K562 (cell line): Measurements from ENCODE around the gene PHF20. TPM values are rescaled to one million over a fixed set of nuclear protein-coding genes. Genes with fewer than 3 reads are reported as not detected.

Experiments
- ARNT ChIP-seq, 2 experiments: fragments of 450-650 bp; IDR thresholded peaks; 2 replicates each; pipeline ENCODE4 v1.6.1; 2016; ENCODE audit warnings: mild to moderate bottlenecking in 1 of 2
- ATF1 ChIP-seq, 2 experiments: fragments of 450-650 bp in 1 of 2; IDR thresholded peaks; 2 replicates each; pipeline ENCODE4 v1.6.1; 2016; ENCODE audit warnings: missing compliant biosample characterization in 1 of 2, missing genetic modification characterization in 1 of 2
- C11orf30 ChIP-seq: fragments of 450-650 bp; IDR thresholded peaks from 2 replicates; pipeline ENCODE4 v1.6.1; 2016; ENCODE audit warnings: low read depth, mild to moderate bottlenecking
- EWSR1 ChIP-seq: fragments of 450-650 bp; IDR thresholded peaks from 2 replicates; pipeline ENCODE4 v1.6.1; 2018; ENCODE audit warnings: borderline replicate concordance, mild to moderate bottlenecking, low read depth, moderate library complexity; ENCODE audit not compliant: partially characterized antibody
- JUN ChIP-seq, 2 experiments: sonication (generic) in 1 of 2; formaldehyde crosslinking in 1 of 2; IDR thresholded peaks; 2 replicates each; pipeline versions ENCODE4 v1.6.1 to v1.8.0; 2012 to 2022; ENCODE audit warnings: borderline replicate concordance in 2 of 2, mild to moderate bottlenecking in 2 of 2, improper control_type of control experiment in 1 of 2, low read depth in 1 of 2, low read length in 1 of 2, missing genetic modification reagents in 1 of 2
- JUND ChIP-seq, 2 experiments: IDR thresholded peaks; 2 replicates in 1 of 2; 3 replicates in 1 of 2; pipeline ENCODE4 v1.6.1; 2011; ENCODE audit warnings: borderline replicate concordance in 2 of 2, low read depth in 2 of 2, low read length in 2 of 2, improper control_type of control experiment in 1 of 2, missing biosample characterization in 1 of 2, missing genetic modification characterization in 1 of 2, missing genetic modification reagents in 1 of 2
- MAFG ChIP-seq: fragments of 450-650 bp; conservative IDR thresholded peaks from 2 replicates; pipeline ENCODE4 v1.6.1; 2016; ENCODE audit warnings: missing genetic modification characterization, missing compliant biosample characterization
- NFATC3 ChIP-seq: fragments of 450-650 bp; IDR thresholded peaks from 2 replicates; pipeline ENCODE4 v1.6.1; 2017; ENCODE audit warnings: mild to moderate bottlenecking
- NR2C1 ChIP-seq, 2 experiments: fragments of 450-650 bp; IDR thresholded peaks; 2 replicates each; pipeline ENCODE4 v1.6.1; 2017; ENCODE audit warnings: mild to moderate bottlenecking in 2 of 2, antibody characterized with exemption in 1 of 2, inconsistent platforms in 1 of 2, missing compliant biosample characterization in 1 of 2, missing genetic modification characterization in 1 of 2
- PCBP1 ChIP-seq: fragments of 200-400 bp; formaldehyde crosslinking; IDR thresholded peaks from 2 replicates; pipeline ENCODE4 v1.6.1; 2018; ENCODE audit warnings: mild to moderate bottlenecking, low read depth, low read length; ENCODE audit not compliant: poor library complexity, severe bottlenecking
- POLR2AphosphoS5 ChIP-seq: IDR thresholded peaks from 2 replicates; pipeline ENCODE4 v1.6.1; 2011; ENCODE audit warnings: mild to moderate bottlenecking, low read depth, low read length, moderate library complexity; ENCODE audit not compliant: control insufficient read depth, insufficient read depth
- RAD21 ChIP-seq, 2 experiments: fragments of 250-450 bp in 1 of 2; fragments of 450-650 bp in 1 of 2; sonication (Bioruptor Pico) in 1 of 2; formaldehyde crosslinking in 1 of 2; IDR thresholded peaks in 1 of 2; conservative IDR thresholded peaks in 1 of 2; 2 replicates each; pipeline versions ENCODE4 v1.4.0 to v1.8.0; 2020 to 2022; ENCODE audit warnings: mild to moderate bottlenecking in 2 of 2, moderate library complexity in 1 of 2
- SMARCA5 ChIP-seq: fragments of 450-650 bp; IDR thresholded peaks from 2 replicates; pipeline ENCODE4 v1.6.1; 2016
- TBL1XR1 ChIP-seq, 2 experiments: IDR thresholded peaks; 2 replicates each; pipeline ENCODE4 v1.6.1; 2012; ENCODE audit warnings: improper control_type of control experiment in 2 of 2, low read length in 2 of 2, mild to moderate bottlenecking in 1 of 2
- TEAD4 ChIP-seq, 2 experiments: sonication (generic) in 1 of 2; formaldehyde crosslinking in 1 of 2; IDR thresholded peaks; 2 replicates each; pipeline versions ENCODE4 v1.6.1 to v1.8.0; 2012 to 2022; ENCODE audit warnings: borderline replicate concordance in 1 of 2, inconsistent platforms in 1 of 2, low read length in 1 of 2, mild to moderate bottlenecking in 1 of 2, missing genetic modification reagents in 1 of 2
- YBX1 ChIP-seq: fragments of 450-650 bp; IDR thresholded peaks from 2 replicates; pipeline ENCODE4 v1.7.1; 2016; ENCODE audit warnings: mild to moderate bottlenecking
- YY1 ChIP-seq, 3 experiments: IDR thresholded peaks; 2 replicates each; pipeline ENCODE4 v1.6.1; 2011; ENCODE audit warnings: low read length in 2 of 3, mild to moderate bottlenecking in 2 of 3, moderate library complexity in 2 of 3, borderline replicate concordance in 1 of 3, control low read depth in 1 of 3, low read depth in 1 of 3; ENCODE audit not compliant: insufficient read depth in 3 of 3, insufficient replicate concordance in 2 of 3, control insufficient read depth in 1 of 3, insufficient read length in 1 of 3; ENCODE audit errors: extremely low read depth in 1 of 3
- ZNF408 ChIP-seq: fragments of 250-450 bp; sonication (Bioruptor Pico); IDR thresholded peaks from 2 replicates; pipeline ENCODE4 v1.4.0; 2020; ENCODE audit warnings: low read depth, mild to moderate bottlenecking, moderate library complexity
- ZNF586 ChIP-seq: fragments of 450-650 bp; formaldehyde crosslinking; conservative IDR thresholded peaks from 2 replicates; pipeline ENCODE4 v1.4.0; 2020; ENCODE audit warnings: mild to moderate bottlenecking, moderate library complexity
- polyA plus RNA-seq, 8 experiments: library from polyadenylated mRNA; depleted of rRNA in 4 of 8; stranded (reverse) in 5 of 8; unstranded in 3 of 8; fragments of >200 nt; fragmentation: Nextera tagmentation in 2 of 8; fragmentation: Illumina TruSeq in 1 of 8; extraction: Ambion mirVana in 2 of 8; extraction: Trizol in 1 of 8; gene quantifications; 2 replicates each; pipeline versions ENCODE4 v1.2.1 to v1.2.3, GENCODE V29; 2011 to 2014; ENCODE audit warnings: inconsistent platforms in 1 of 8, missing spikeins in 1 of 8
- total RNA-seq, 7 experiments: library from RNA; depleted of rRNA in 6 of 7; stranded (reverse); fragments of >200 nt in 6 of 7; fragmentation: Illumina TruSeq in 2 of 7; extraction: Trizol in 2 of 7; gene quantifications; 2 replicates each; pipeline versions ENCODE4 v1.2.1 to v1.2.3, GENCODE V29; 2011 to 2021; ENCODE audit warnings: low replicate concordance in 1 of 7
- TF ChIP-seq, protein P1 (sequence below): fragments of 450-650 bp; formaldehyde crosslinking; IDR thresholded peaks from 2 replicates; pipeline ENCODE4 v1.4.0; 2020; ENCODE audit warnings: mild to moderate bottlenecking, moderate library complexity
- TF ChIP-seq, protein P2 (sequence below): sonication (generic); formaldehyde crosslinking; IDR thresholded peaks from 2 replicates; pipeline ENCODE4 v1.8.0; 2022; ENCODE audit warnings: mild to moderate bottlenecking, low read depth, missing genetic modification reagents

Gene PHF20
- total and polyA plus RNA-seq, 9 of the 15 experiments (the other 6 are each of a cell fraction or from before 2014, with no cell fraction given): 49.9 to 196 (median 70.7) TPM

DNA sequence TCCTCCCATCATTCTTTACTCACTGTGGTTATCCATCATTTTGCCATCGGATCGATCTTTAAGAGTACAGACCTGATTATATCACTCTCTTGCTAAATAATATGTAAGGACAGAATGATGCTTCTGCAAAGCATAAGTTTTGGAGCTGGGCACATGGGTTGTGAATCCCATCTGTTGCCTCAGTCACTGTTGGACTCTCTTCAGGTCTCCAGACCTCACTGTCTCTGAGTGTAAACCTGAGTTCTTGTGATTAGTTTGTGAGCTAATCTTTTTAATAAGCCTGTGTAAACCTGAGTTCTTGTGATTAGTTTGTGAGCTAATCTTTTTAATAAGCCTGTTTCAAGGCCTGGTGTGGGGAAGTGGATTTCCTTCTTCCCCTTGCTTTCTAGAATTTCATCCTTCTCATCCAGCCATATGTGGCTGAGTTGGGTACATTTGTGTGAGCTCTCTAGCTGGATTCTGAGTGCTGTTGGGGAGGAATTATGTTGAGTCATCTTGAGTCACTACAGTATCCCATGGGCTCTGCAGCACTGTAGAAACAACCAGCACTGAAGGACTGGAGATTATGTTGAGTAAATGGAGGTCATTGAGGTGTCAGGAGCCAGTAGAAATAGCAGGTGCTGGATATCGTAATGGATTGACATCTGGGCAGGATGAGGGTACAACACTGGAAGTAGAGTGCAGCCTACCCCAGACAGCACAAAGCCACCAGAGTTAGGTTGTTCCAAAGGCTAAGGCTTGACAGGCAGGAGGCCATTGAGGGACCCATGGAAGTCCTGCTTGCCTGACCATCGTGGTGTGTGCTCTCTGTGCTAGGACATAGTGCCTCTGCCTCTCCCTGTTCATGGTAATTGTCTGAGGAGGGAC is 130.1 kb downstream of the PHF20 start (continued):
- 0 out of 4 replicates have a peak, but pooled peaks of 1 of the 2 experiments have one; percentile 16 for TF ChIP-seq TBL1XR1 (IDR thresholded peaks at IDR 0.05; ENCODE audit: low read length in 2 of 2)
- 0 out of 2 replicates have a peak, but pooled peaks have one; percentile 31 for TF ChIP-seq POLR2AphosphoS5
- TF ChIP-seq TEAD4 (IDR thresholded peaks at IDR 0.05; ENCODE audit: low read length): peak; percentile 40; the same call in 1 of the 2 replicates
- TF ChIP-seq TEAD4 (CRISPR knock-in tag; IDR thresholded peaks at IDR 0.05; ENCODE audit: borderline replicate concordance): no peak
- no peak for TF ChIP-seq ZNF586
- peak; percentile 81; the same call in 1 of the 2 replicates for TF ChIP-seq JUND (IDR thresholded peaks at IDR 0.05; ENCODE audit: borderline replicate concordance, low read depth, low read length)
- peak; percentile 84; the same call in 2 of the 3 replicates for TF ChIP-seq JUND (tag; IDR thresholded peaks at IDR 0.05; ENCODE audit: borderline replicate concordance, low read depth, low read length)
- TF ChIP-seq ARNT (IDR thresholded peaks at IDR 0.05): 0 out of 4 replicates have a peak, but pooled peaks of 1 of the 2 experiments have one; percentile 32
- TF ChIP-seq RAD21 (CRISPR knock-in tag; conservative IDR thresholded peaks at IDR 0.05 in 1 of 2, IDR thresholded peaks at IDR 0.05 in 1 of 2): no peak
- TF ChIP-seq EWSR1: no peak
- peak; percentile 51; the same call in 1 of the 2 replicates for TF ChIP-seq JUN (IDR thresholded peaks at IDR 0.05; ENCODE audit: borderline replicate concordance, low read depth, low read length)
- TF ChIP-seq JUN (CRISPR knock-in tag; IDR thresholded peaks at IDR 0.05; ENCODE audit: borderline replicate concordance): no peak
- no peak for TF ChIP-seq PCBP1
- TF ChIP-seq, protein P1, sequence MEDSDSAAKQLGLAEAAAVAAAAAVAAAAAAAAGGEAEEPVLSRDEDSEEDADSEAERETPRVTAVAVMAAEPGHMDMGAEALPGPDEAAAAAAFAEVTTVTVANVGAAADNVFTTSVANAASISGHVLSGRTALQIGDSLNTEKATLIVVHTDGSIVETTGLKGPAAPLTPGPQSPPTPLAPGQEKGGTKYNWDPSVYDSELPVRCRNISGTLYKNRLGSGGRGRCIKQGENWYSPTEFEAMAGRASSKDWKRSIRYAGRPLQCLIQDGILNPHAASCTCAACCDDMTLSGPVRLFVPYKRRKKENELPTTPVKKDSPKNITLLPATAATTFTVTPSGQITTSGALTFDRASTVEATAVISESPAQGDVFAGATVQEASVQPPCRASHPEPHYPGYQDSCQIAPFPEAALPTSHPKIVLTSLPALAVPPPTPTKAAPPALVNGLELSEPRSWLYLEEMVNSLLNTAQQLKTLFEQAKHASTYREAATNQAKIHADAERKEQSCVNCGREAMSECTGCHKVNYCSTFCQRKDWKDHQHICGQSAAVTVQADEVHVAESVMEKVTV (CRISPR knock-in tag): no peak
- TF ChIP-seq SMARCA5: 0 out of 2 replicates have a peak, but pooled peaks have one; percentile 28
- no peak for TF ChIP-seq ATF1 (CRISPR knock-in tag; IDR thresholded peaks at IDR 0.05)
- TF ChIP-seq ATF1 (tag; IDR thresholded peaks at IDR 0.05): peak; percentile 50; the same call in 1 of the 2 replicates
- peak; percentile 96 for TF ChIP-seq C11orf30
- no peak for TF ChIP-seq ZNF408 (CRISPR knock-in tag)
- TF ChIP-seq YY1 (IDR thresholded peaks at IDR 0.05; ENCODE audit: borderline replicate concordance in 1 of 3, control insufficient read depth in 1 of 3, extremely low read depth in 1 of 3, insufficient read depth in 3 of 3, insufficient read length in 1 of 3, insufficient replicate concordance in 2 of 3, low read depth in 1 of 3, low read length in 2 of 3): no peak
- no peak for TF ChIP-seq NFATC3
- TF ChIP-seq, protein P2, sequence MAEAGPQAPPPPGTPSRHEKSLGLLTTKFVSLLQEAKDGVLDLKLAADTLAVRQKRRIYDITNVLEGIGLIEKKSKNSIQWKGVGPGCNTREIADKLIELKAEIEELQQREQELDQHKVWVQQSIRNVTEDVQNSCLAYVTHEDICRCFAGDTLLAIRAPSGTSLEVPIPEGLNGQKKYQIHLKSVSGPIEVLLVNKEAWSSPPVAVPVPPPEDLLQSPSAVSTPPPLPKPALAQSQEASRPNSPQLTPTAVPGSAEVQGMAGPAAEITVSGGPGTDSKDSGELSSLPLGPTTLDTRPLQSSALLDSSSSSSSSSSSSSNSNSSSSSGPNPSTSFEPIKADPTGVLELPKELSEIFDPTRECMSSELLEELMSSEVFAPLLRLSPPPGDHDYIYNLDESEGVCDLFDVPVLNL (CRISPR knock-in tag): 0 out of 2 replicates have a peak, but pooled peaks have one; percentile 33
- no peak for TF ChIP-seq YBX1
- peak; percentile 98 for TF ChIP-seq MAFG (tag)
- no peak for TF ChIP-seq NR2C1 (IDR thresholded peaks at IDR 0.05)
- TF ChIP-seq NR2C1 (tag; IDR thresholded peaks at IDR 0.05): 0 out of 2 replicates have a peak, but pooled peaks have one; percentile 16
